Type B pancreatic cell (in vitro differentiated cells): Measurements from ENCODE around the gene REC114. TPM values are rescaled to one million over a fixed set of nuclear protein-coding genes. Genes with fewer than 3 reads are reported as not detected.
"Not testable (repeated sequence)": the region's sequence is repeated elsewhere in the genome, so short reads cannot be mapped to it uniquely, and the experiment has no call there.

ENCODE experiments used
- DNase-seq: peaks from one replicate; pipeline ENCODE4 v3.0.0; 2021; ENCODE audit warnings: mixed read lengths; ENCODE audit not compliant: unreplicated experiment; ENCODE audit errors: extremely low spot score
- H3K27ac Mint-ChIP-seq: 2 replicates; pipeline ENCODE4 v1.8.0; 2021; ENCODE audit warnings: mild to moderate bottlenecking, mixed read lengths
- H3K27me3 Mint-ChIP-seq: 2 replicates; pipeline ENCODE4 v1.8.0; 2021; ENCODE audit warnings: mixed read lengths
- H3K36me3 Mint-ChIP-seq: 2 replicates; pipeline ENCODE4 v1.8.0; 2021; ENCODE audit warnings: mixed read lengths
- H3K4me1 Mint-ChIP-seq: one replicate; pipeline ENCODE4 v1.8.0; 2021; ENCODE audit warnings: mixed read lengths; ENCODE audit not compliant: unreplicated experiment
- H3K4me3 Mint-ChIP-seq: 2 replicates; pipeline ENCODE4 v1.8.0; 2021; ENCODE audit warnings: mild to moderate bottlenecking, mixed read lengths
- H3K9me3 Mint-ChIP-seq: 2 replicates; pipeline ENCODE4 v1.8.0; 2021; ENCODE audit warnings: mixed read lengths
- total RNA-seq: library from RNA; stranded (reverse); gene quantifications from 2 replicates; pipeline ENCODE4 v1.2.1, GENCODE V29; 2021; ENCODE audit warnings: low replicate concordance
- TF ChIP-seq, protein P1 (sequence below): fragments of 200-600 bp; sonication (generic); conservative IDR thresholded peaks from 2 replicates; pipeline ENCODE4 v1.5.0; 2021; ENCODE audit warnings: antibody characterized with exemption, mild to moderate bottlenecking

The REC114 gene
- total RNA-seq, 1 donor from 2014 or later: not detected

DNA sequence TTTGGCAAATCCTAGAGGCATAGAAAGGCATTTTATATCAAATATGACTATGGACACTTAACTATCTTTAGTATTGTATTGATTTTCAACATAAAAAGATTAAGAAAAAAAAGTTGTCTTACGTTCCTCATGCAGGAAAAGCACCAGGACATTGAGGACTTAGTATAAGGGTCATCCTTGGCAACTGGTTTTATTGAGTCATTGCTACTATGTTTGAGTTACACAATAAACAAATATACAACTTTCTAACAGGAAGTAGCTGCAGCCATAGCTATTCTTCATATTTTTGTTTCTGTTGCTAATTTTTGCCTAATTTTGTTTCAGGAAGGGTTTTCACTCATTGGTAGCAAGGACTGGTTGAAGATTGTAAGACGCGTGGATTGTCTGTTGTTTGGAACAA is 97.2 kb downstream of the REC114 start:
- TF ChIP-seq, protein P1, sequence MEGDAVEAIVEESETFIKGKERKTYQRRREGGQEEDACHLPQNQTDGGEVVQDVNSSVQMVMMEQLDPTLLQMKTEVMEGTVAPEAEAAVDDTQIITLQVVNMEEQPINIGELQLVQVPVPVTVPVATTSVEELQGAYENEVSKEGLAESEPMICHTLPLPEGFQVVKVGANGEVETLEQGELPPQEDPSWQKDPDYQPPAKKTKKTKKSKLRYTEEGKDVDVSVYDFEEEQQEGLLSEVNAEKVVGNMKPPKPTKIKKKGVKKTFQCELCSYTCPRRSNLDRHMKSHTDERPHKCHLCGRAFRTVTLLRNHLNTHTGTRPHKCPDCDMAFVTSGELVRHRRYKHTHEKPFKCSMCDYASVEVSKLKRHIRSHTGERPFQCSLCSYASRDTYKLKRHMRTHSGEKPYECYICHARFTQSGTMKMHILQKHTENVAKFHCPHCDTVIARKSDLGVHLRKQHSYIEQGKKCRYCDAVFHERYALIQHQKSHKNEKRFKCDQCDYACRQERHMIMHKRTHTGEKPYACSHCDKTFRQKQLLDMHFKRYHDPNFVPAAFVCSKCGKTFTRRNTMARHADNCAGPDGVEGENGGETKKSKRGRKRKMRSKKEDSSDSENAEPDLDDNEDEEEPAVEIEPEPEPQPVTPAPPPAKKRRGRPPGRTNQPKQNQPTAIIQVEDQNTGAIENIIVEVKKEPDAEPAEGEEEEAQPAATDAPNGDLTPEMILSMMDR: no peak
- Mint-ChIP-seq H3K27ac (no peak overlapping the region), H3K27me3 (no peaks in the 10 kb centered on the region), H3K4me1 (no peaks in the 10 kb centered on the region), H3K9me3 (no peaks in the 10 kb centered on the region), H3K36me3 (no peaks in the 10 kb centered on the region), H3K4me3 (no peak overlapping the region)
- no peak for DNase-seq

DNA sequence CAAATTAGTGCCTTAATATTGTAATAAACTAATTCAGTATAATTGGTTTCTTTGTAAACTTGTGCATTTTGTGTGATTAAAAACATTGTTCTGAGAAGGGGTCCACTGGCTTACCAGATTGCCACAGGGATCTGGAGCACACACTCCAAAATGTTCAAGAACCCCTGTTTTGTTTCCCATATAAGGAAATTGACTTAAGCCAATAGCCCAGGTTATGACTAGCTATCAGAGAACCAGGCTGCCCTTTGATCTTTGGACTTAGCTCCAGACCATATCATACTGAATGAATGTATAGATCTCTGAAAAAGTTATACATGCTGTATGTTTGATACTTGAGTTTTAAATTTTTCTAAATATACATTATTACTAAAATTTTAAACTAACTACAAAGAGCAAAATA is 98.5 kb downstream of the REC114 start:
- no peaks in the 10 kb centered on the region for H3K27me3 Mint-ChIP-seq
- H3K27ac Mint-ChIP-seq: no peak overlapping the region
- H3K4me1 Mint-ChIP-seq: no peaks in the 10 kb centered on the region
- no peaks in the 10 kb centered on the region for H3K9me3 Mint-ChIP-seq
- TF ChIP-seq, protein P1: no peak
- no peaks in the 10 kb centered on the region for H3K36me3 Mint-ChIP-seq
- no peak overlapping the region for H3K4me3 Mint-ChIP-seq
- no peak for DNase-seq

DNA sequence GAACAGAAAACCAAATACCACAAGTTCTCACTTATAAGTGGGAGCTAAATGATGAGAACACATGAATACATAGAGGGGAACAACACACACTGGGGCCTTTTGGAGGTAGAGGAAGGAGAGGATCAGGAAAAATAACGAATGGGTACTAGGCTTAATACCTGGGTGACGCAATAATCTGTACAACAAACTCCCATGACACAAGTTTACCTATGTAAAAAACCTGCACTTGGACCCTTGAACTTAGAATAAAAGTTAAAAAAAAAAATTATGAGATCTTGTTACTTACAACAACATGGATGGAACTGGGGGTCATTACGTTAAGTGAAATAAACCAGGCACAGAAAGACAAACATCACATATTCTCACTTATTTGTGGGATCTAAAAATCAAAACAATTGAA is 106.0 kb downstream of the REC114 start:
- H3K27me3 Mint-ChIP-seq, H3K36me3 Mint-ChIP-seq, H3K4me3 Mint-ChIP-seq, DNase-seq, H3K4me1 Mint-ChIP-seq, H3K9me3 Mint-ChIP-seq, H3K27ac Mint-ChIP-seq: not testable (repeated sequence)

DNA sequence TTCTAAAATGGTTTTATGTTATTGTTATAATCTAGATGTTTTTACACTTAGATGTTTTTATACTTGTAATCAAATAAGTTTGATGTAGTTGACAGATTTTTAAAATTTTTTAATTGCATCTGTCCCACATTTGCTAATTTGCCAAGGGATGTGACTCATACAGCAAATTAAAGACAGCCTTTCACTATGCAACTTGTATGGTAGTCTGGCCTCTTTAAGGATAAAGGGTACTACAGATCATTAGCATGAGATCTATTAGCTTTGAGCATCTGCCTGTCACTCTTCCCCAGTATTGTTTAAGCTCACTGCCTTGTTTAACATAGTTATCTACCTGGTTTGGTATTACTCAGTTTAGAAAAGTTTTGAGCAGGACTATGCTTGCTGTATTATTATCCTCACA is 107.2 kb downstream of the REC114 start:
- Mint-ChIP-seq H3K4me3 (no peak overlapping the region), H3K27ac (no peak overlapping the region), H3K9me3 (no peaks in the 10 kb centered on the region)

DNA sequence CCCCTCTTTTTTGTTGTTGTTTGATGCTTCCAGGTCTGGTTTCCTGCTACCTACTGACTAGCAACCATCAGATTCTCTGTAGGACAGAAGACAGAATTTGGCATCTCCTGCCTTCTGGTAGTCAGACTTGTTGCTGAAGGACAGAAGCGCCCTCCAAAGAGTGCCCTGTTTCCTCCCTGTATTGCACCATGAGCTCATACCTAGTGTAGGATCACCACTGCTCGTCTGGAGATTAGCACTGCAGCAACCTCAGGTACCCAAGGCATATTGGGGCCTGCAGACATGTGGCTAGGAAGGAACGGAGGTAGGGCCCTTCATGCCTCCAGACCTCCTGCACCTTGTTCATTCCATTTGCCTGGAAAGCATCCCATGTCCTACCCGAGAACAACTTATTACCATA is 112.1 kb downstream of the REC114 start:
- Mint-ChIP-seq H3K9me3 (no peaks in the 10 kb centered on the region), H3K4me3 (no peak overlapping the region), H3K36me3 (peaks cover 6% of the 10 kb centered on the region), H3K27me3 (no peaks in the 10 kb centered on the region), H3K27ac (no peak overlapping the region), H3K4me1 (no peaks in the 10 kb centered on the region)
- DNase-seq: no peak
- TF ChIP-seq, protein P1: no peak

More for the DNA sequence above, 107.2 kb downstream of the REC114 start:
- Mint-ChIP-seq H3K36me3 (no peaks in the 10 kb centered on the region), H3K4me1 (no peaks in the 10 kb centered on the region), H3K27me3 (no peaks in the 10 kb centered on the region)
- TF ChIP-seq, protein P1: no peak
- DNase-seq: no peak

DNA sequence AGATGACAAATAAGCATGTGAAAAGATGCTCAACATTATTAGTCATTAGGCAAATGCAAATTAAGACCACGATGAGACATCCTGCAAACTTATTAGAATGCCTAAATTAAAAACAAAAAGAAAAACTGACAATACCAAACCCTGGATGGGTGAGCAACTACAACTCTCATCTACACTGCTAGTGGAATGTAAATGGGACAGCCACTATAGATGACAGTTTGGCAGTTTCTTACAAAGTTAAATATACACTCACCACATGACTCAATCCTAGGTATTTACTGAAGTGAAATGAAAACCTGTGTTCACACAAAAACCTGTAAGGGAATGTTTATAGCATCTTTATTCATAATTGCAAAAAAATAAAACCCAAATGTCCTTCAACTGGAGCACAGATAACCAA is 115.6 kb downstream of the REC114 start:
- H3K36me3 Mint-ChIP-seq: peaks cover 9% of the 10 kb centered on the region
- H3K27me3 Mint-ChIP-seq: no peaks in the 10 kb centered on the region

More for the DNA sequence above, 115.6 kb downstream of the REC114 start:
- no peak overlapping the region for H3K4me3 Mint-ChIP-seq
- H3K9me3 Mint-ChIP-seq: no peaks in the 10 kb centered on the region
- TF ChIP-seq, protein P1: no peak
- no peak overlapping the region for H3K27ac Mint-ChIP-seq
- no peak for DNase-seq
- H3K4me1 Mint-ChIP-seq: no peaks in the 10 kb centered on the region
